Liver (tissue), 9 donors: Measurements from ENCODE around the gene SLC16A8. TPM values are rescaled to one million over a fixed set of nuclear protein-coding genes. Genes with fewer than 3 reads are reported as not detected.

Experiments
- DNase-seq: peaks from one replicate; pipeline ENCODE4 v3.0.0-alpha.2; 2017; ENCODE audit warnings: low spot score
- H3K27ac ChIP-seq, 2 donors: one replicate each; pipeline ENCODE4 v1.7.0; 2013; ENCODE audit warnings: inconsistent platforms in 2 of 2, low read length in 2 of 2, control low read depth in 1 of 2, low read depth in 1 of 2, mild to moderate bottlenecking in 1 of 2
- H3K27me3 ChIP-seq, 4 donors: one replicate each; pipeline versions ENCODE4 v1.6.1 to v1.7.0; 2013; ENCODE audit warnings: low read length in 3 of 4, inconsistent platforms in 1 of 4, mild to moderate bottlenecking in 1 of 4, moderate library complexity in 1 of 4; ENCODE audit not compliant: control insufficient read depth in 4 of 4, insufficient read depth in 4 of 4
- H3K36me3 ChIP-seq, 4 donors: one replicate each; pipeline versions ENCODE4 v1.6.1 to v1.7.0; 2013; ENCODE audit warnings: low read length in 3 of 4, mild to moderate bottlenecking in 3 of 4, low read depth in 1 of 4, moderate library complexity in 1 of 4; ENCODE audit not compliant: control insufficient read depth in 4 of 4, insufficient read depth in 3 of 4
- H3K4me1 ChIP-seq, 4 donors: one replicate each; pipeline versions ENCODE4 v1.6.1 to v1.7.0; 2013; ENCODE audit warnings: low read length in 3 of 4, mild to moderate bottlenecking in 3 of 4, moderate library complexity in 1 of 4; ENCODE audit not compliant: control insufficient read depth in 4 of 4, insufficient read depth in 4 of 4
- H3K4me3 ChIP-seq, 3 donors: one replicate each; pipeline versions ENCODE4 v1.6.1 to v1.7.0; 2013; ENCODE audit warnings: low read length in 3 of 3, control low read depth in 1 of 3, low read depth in 1 of 3, mild to moderate bottlenecking in 1 of 3
- H3K9ac ChIP-seq, 2 donors: one replicate each; pipeline ENCODE4 v1.7.0; 2013; ENCODE audit warnings: low read length in 2 of 2, mild to moderate bottlenecking in 2 of 2, moderate library complexity in 2 of 2, control low read depth in 1 of 2, low read depth in 1 of 2
- H3K9me3 ChIP-seq, 4 donors: one replicate each; pipeline versions ENCODE4 v1.6.1 to v1.7.0; 2013; ENCODE audit warnings: low read length in 3 of 4; ENCODE audit not compliant: control insufficient read depth in 4 of 4
- ATF3 ChIP-seq: IDR thresholded peaks from 2 replicates; pipeline ENCODE4 v1.6.1; 2016; ENCODE audit warnings: antibody characterized with exemption
- CTCF ChIP-seq: fragments of 150-350 bp; IDR thresholded peaks from 2 replicates; pipeline ENCODE4 v1.5.1; 2017; ENCODE audit warnings: improper control_type of control experiment, low read depth, low read length; ENCODE audit not compliant: missing input control
- EGR1 ChIP-seq, 2 donors: IDR thresholded peaks; 2 replicates each; pipeline ENCODE4 v1.6.1; 2016 to 2018; ENCODE audit warnings: antibody characterized with exemption in 2 of 2, low read depth in 2 of 2
- FOXA2 ChIP-seq: IDR thresholded peaks from 2 replicates; pipeline ENCODE4 v1.6.1; 2016; ENCODE audit warnings: antibody characterized with exemption
- GABPA ChIP-seq, 2 donors: IDR thresholded peaks in 1 of 2; conservative IDR thresholded peaks in 1 of 2; 2 replicates each; pipeline ENCODE4 v1.6.1; 2016; ENCODE audit warnings: antibody characterized with exemption in 2 of 2, mild to moderate bottlenecking in 1 of 2, moderate library complexity in 1 of 2
- HNF4A ChIP-seq, 2 donors: conservative IDR thresholded peaks; 2 replicates each; pipeline ENCODE4 v1.6.1; 2016; ENCODE audit warnings: antibody characterized with exemption in 2 of 2, mild to moderate bottlenecking in 2 of 2
- HNF4G ChIP-seq: IDR thresholded peaks from 2 replicates; pipeline ENCODE4 v1.6.1; 2016; ENCODE audit warnings: antibody characterized with exemption
- MAX ChIP-seq: IDR thresholded peaks from 2 replicates; pipeline ENCODE4 v1.6.1; 2016; ENCODE audit warnings: antibody characterized with exemption
- NR2F2 ChIP-seq: IDR thresholded peaks from 2 replicates; pipeline ENCODE4 v1.6.1; 2016; ENCODE audit warnings: antibody characterized with exemption
- RAD21 ChIP-seq, 2 donors: IDR thresholded peaks; 2 replicates each; pipeline ENCODE4 v1.6.1; 2016; ENCODE audit warnings: antibody characterized with exemption in 2 of 2, mild to moderate bottlenecking in 2 of 2
- REST ChIP-seq: IDR thresholded peaks from 2 replicates; pipeline ENCODE4 v1.6.1; 2016; ENCODE audit warnings: antibody characterized with exemption, mild to moderate bottlenecking
- RXRA ChIP-seq, 2 donors: IDR thresholded peaks; 2 replicates each; pipeline ENCODE4 v1.6.1; 2017 to 2018; ENCODE audit warnings: antibody characterized with exemption in 2 of 2, mild to moderate bottlenecking in 1 of 2
- TAF1 ChIP-seq: conservative IDR thresholded peaks from 2 replicates; pipeline ENCODE4 v1.6.1; 2016; ENCODE audit warnings: antibody characterized with exemption, mild to moderate bottlenecking
- WGBS: extraction: QIAGEN DNeasy Blood & Tissue Kit; methylation state at CpG from one replicate; pipeline ENCODE4 v1.1.7; 2013; 5-methylcytosine and 5-hydroxymethylcytosine counted together
- polyA plus RNA-seq, 2 donors: library from polyadenylated mRNA; stranded (reverse) in 1 of 2; unstranded in 1 of 2; fragments of 200-250 nt in 1 of 2; fragments of >200 nt in 1 of 2; fragmentation: Nextera tagmentation in 1 of 2; extraction: Ambion mirVana in 1 of 2; gene quantifications; one replicate each; pipeline versions ENCODE4 v1.2.1 to v1.2.3, GENCODE V29; 2013 to 2015
- total RNA-seq, 2 donors: library from RNA; depleted of rRNA; stranded (reverse); fragments of >200 nt; gene quantifications; one replicate each; pipeline ENCODE4 v1.2.3, GENCODE V29; 2014
- donor health status: healthy.
- donor health status: healthy.
- donor health status: healthy.
- donor health status: healthy.
- donor health status: healthy.

The SLC16A8 gene
- total and polyA plus RNA-seq, 4 donors: 0.10 TPM; not detected in 3

GRCh38 chr22:38075961-38076360, 8.0 kb downstream of the SLC16A8 start (continued):
- no peak for TF ChIP-seq REST
- no peak for TF ChIP-seq MAX
- no peak for TF ChIP-seq RXRA (IDR thresholded peaks at IDR 0.05)
- no peak for TF ChIP-seq GABPA (IDR thresholded peaks at IDR 0.05 in 1 of 2, conservative IDR thresholded peaks at IDR 0.05 in 1 of 2)
- no peak for TF ChIP-seq ATF3
- TF ChIP-seq EGR1 (IDR thresholded peaks at IDR 0.05; ENCODE audit: low read depth in 2 of 2): no peak

GRCh38 chr22:38075105-38075825, 8.7 kb downstream of the SLC16A8 start:
- Histone ChIP-seq H3K36me3 (peaks cover 4 to 24% (median 13%) of the 10 kb centered on the region in 4 donors), H3K27ac (no peak overlapping the region), H3K4me3 (no peak overlapping the region), H3K9me3 (no peaks in the 10 kb centered on the region), H3K9ac (no peak overlapping the region), H3K4me1 (peaks cover 0 to 10% (median 4%) of the 10 kb centered on the region in 4 donors), H3K27me3 (no peaks in the 10 kb centered on the region)
- TF ChIP-seq FOXA2 (no peak), NR2F2 (no peak), RXRA (IDR thresholded peaks at IDR 0.05) (peak in 1 of 2 donors; percentile 29), HNF4A (conservative IDR thresholded peaks at IDR 0.05) (peak in 1 of 2 donors; percentile 29), GABPA (IDR thresholded peaks at IDR 0.05 in 1 of 2, conservative IDR thresholded peaks at IDR 0.05 in 1 of 2) (no peak)
- DNase-seq: no peak
- WGBS: 75% methylated on average over 32 of the region's 32 CpGs

GRCh38 chr22:38074181-38075104, 9.5 kb downstream of the SLC16A8 start:
- H3K27me3 ChIP-seq: no peaks in the 10 kb centered on the region
- H3K9me3 ChIP-seq: no peaks in the 10 kb centered on the region
- H3K36me3 ChIP-seq: peaks cover 7 to 26% (median 18%) of the 10 kb centered on the region in 4 donors
- no peak overlapping the region for H3K27ac ChIP-seq
- no peak overlapping the region for H3K4me3 ChIP-seq
- no peak overlapping the region for H3K9ac ChIP-seq
- peaks cover 0 to 10% (median 4%) of the 10 kb centered on the region in 4 donors for H3K4me1 ChIP-seq
- 92% methylated on average over 47 of the region's 47 CpGs for WGBS
- TF ChIP-seq TAF1: no peak
- no peak for TF ChIP-seq HNF4G
- no peak for TF ChIP-seq ATF3
- TF ChIP-seq RAD21 (IDR thresholded peaks at IDR 0.05): peak in 1 of 2 donors; percentile 24
- no peak for TF ChIP-seq CTCF
- TF ChIP-seq RXRA (IDR thresholded peaks at IDR 0.05): no peak
- no peak for DNase-seq
